GM18499 (cell line): ENCODE measurements around the gene GPR4.

Experiments
- ATAC-seq: cut with Tn5 transposase; IDR thresholded peaks from one replicate; pipeline ENCODE4 v1.9.1; 2021; ENCODE audit warnings: moderate number of reproducible peaks; ENCODE audit not compliant: insufficient read depth, unreplicated experiment

Gene GPR4

GRCh38 chr19:45560038-45560437 is 42.0 kb downstream of the GPR4 start:
- no peak for ATAC-seq

- ATAC-seq, result no peak
Observed at GRCh38 chr19:45558399-45558878, 43.6 kb downstream of the GPR4 start.

- ATAC-seq, result no peak
Observed at GRCh38 chr19:45556835-45557234, 45.2 kb downstream of the GPR4 start.

- ATAC-seq, result no peak
Observed at GRCh38 chr19:45554481-45554880, 47.5 kb downstream of the GPR4 start.

GRCh38 chr19:45553464-45553863 is 48.5 kb downstream of the GPR4 start:
- no peak for ATAC-seq

GRCh38 chr19:45547965-45548609 is 53.9 kb downstream of the GPR4 start:
- ATAC-seq, result no peak

- no peak for ATAC-seq
Observed at GRCh38 chr19:45547211-45547770, 54.7 kb downstream of the GPR4 start.

GRCh38 chr19:45542234-45542668 is 59.8 kb downstream of the GPR4 start:
- ATAC-seq, result no peak
